SU-DHL-6 (cell line): ENCODE results near the gene GPR4.

Experiments
- H2AFZ ChIP-seq: fragments of 200-600 bp; sonication (generic); 2 replicates; pipeline ENCODE4 v1.6.1; 2014; ENCODE audit warnings: low read depth, mild to moderate bottlenecking, moderate library complexity, mixed read lengths, antibody characterized with exemption, low read length; ENCODE audit not compliant: severe bottlenecking
- H3F3A ChIP-seq: fragments of 200-600 bp; shearing (Covaris generic); 2 replicates; pipeline ENCODE4 v1.6.0; 2016; ENCODE audit warnings: antibody characterized with exemption, mild to moderate bottlenecking; ENCODE audit not compliant: insufficient read depth
- H3K27ac ChIP-seq: fragments of 200-600 bp; sonication (generic); 2 replicates; pipeline ENCODE4 v1.5.1; 2016; ENCODE audit warnings: low read depth, mild to moderate bottlenecking, low read length, moderate library complexity, mixed read lengths
- H3K27me3 ChIP-seq: fragments of 200-600 bp; sonication (generic), shearing (Covaris generic); 2 replicates; pipeline ENCODE4 v1.6.0; 2014; ENCODE audit warnings: mild to moderate bottlenecking, low read length
- H3K36me3 ChIP-seq: fragments of 200-600 bp; sonication (generic); 2 replicates; pipeline ENCODE4 v1.6.1; 2014; ENCODE audit warnings: mild to moderate bottlenecking, low read length, mixed read lengths
- H3K4me2 ChIP-seq: fragments of 300-600, 200-600 bp; shearing (Covaris generic), sonication (generic); 2 replicates; pipeline ENCODE4 v1.6.0; 2014; ENCODE audit warnings: low read length, low read depth, mild to moderate bottlenecking; ENCODE audit not compliant: poor library complexity, severe bottlenecking
- H3K4me3 ChIP-seq: fragments of 200-600 bp; sonication (generic); 2 replicates; pipeline ENCODE4 v1.5.1; 2014; ENCODE audit warnings: antibody characterized with exemption, low read length, mild to moderate bottlenecking, mixed read lengths; ENCODE audit not compliant: insufficient read depth, poor library complexity, severe bottlenecking
- H3K79me2 ChIP-seq: fragments of 200-600 bp; sonication (generic); 2 replicates; pipeline ENCODE4 v1.6.1; 2014; ENCODE audit warnings: mild to moderate bottlenecking, low read length, moderate library complexity; ENCODE audit not compliant: insufficient read depth
- H3K9ac ChIP-seq: fragments of 200-600 bp; sonication (generic); 2 replicates; pipeline ENCODE4 v1.7.0; 2014; ENCODE audit warnings: mild to moderate bottlenecking, low read length
- H3K9me2 ChIP-seq: fragments of 200-600 bp; sonication (generic); replicated peaks from 2 replicates; pipeline ENCODE4 v1.6.1; 2014; ENCODE audit warnings: low read length; ENCODE audit not compliant: insufficient read depth
- H3K9me3 ChIP-seq: fragments of 200-600 bp; sonication (generic); 2 replicates; pipeline ENCODE4 v1.6.1; 2014; ENCODE audit warnings: low read length, mixed read lengths; ENCODE audit not compliant: insufficient read depth
- H4K20me1 ChIP-seq: fragments of 200-600 bp; sonication (generic); 2 replicates; pipeline ENCODE4 v1.6.1; 2014; ENCODE audit warnings: low read depth, mild to moderate bottlenecking, antibody characterized with exemption, low read length, moderate library complexity, mixed read lengths
- EZH2phosphoT487 ChIP-seq: fragments of 200-600 bp; sonication (generic), shearing (Covaris generic); conservative IDR thresholded peaks from 2 replicates; pipeline ENCODE4 v1.6.1; 2018; ENCODE audit warnings: mild to moderate bottlenecking, antibody characterized with exemption, low read length, moderate library complexity, mixed read lengths
- TF ChIP-seq, protein P1 (sequence below): fragments of 200-600 bp; sonication (generic); IDR thresholded peaks from one replicate; pipeline ENCODE4 v1.5.1; 2017; ENCODE audit warnings: antibody characterized with exemption, mild to moderate bottlenecking, low read length, moderate library complexity; ENCODE audit not compliant: insufficient read depth, poor library complexity, severe bottlenecking

GPR4 gene

DNA sequence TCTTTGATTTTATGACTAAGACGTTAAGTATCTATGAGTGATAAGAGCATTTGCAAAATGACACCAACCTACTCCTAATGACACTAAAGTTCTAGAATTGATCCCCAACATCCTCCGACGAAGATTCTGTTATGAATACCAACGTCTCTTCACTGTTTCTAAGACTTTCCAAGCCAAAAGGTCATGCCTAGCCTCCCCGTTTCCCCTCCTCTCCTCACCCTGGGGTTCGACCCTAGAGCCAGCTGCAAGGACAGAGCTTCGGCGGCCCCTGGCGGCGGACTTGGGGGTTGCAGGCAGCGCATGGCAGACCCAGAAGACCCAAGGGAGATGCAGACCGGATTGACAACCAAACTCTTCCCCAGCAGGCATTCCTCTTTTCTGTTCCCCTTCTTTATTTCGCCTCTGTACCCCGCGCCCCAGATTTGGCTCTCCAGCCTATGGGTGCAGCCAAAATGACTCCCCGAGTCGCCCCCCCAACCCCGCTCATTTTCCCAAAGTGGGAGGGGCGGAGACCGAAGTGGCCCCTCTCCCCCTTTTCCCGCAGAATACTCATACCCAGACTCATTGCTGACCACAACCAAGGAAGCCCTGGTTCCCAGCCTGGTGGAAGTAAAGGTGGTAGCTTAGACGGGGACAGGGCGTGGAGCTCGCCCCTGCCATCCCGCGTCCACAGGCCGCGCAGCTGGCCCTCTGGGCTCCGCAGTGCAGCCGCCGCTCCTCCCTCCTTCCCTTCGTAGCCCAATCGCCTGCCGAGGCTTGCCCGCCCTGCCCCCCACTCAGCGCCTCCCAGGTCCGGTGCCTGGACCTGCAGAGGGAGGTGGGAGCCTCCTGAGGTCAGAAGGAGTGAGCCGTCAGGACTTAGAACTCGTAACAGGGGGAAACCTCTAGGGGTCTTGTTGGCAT lies 41.3 kb upstream of the GPR4 start:
- peaks cover 6% of the 10 kb centered on the region; the same call in 1 of the 2 replicates for H3K79me2 ChIP-seq
- H3K4me2 ChIP-seq, result peak overlapping the region; percentile 84
- no peak overlapping the region for H3K4me3 ChIP-seq
- no peaks in the 10 kb centered on the region for H4K20me1 ChIP-seq
- H3K27me3 ChIP-seq, result no peaks in the 10 kb centered on the region
- H3K9me2 ChIP-seq, result no peaks in the 10 kb centered on the region
- no peak for TF ChIP-seq EZH2phosphoT487
- TF ChIP-seq, protein P1, sequence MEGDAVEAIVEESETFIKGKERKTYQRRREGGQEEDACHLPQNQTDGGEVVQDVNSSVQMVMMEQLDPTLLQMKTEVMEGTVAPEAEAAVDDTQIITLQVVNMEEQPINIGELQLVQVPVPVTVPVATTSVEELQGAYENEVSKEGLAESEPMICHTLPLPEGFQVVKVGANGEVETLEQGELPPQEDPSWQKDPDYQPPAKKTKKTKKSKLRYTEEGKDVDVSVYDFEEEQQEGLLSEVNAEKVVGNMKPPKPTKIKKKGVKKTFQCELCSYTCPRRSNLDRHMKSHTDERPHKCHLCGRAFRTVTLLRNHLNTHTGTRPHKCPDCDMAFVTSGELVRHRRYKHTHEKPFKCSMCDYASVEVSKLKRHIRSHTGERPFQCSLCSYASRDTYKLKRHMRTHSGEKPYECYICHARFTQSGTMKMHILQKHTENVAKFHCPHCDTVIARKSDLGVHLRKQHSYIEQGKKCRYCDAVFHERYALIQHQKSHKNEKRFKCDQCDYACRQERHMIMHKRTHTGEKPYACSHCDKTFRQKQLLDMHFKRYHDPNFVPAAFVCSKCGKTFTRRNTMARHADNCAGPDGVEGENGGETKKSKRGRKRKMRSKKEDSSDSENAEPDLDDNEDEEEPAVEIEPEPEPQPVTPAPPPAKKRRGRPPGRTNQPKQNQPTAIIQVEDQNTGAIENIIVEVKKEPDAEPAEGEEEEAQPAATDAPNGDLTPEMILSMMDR, result peak; percentile 92
- peak overlapping the region; percentile 92; the same call in 1 of the 2 replicates for H3K27ac ChIP-seq
- peak overlapping the region; percentile 47 for H2AFZ ChIP-seq
- H3K36me3 ChIP-seq, result no peaks in the 10 kb centered on the region
- no peaks in the 10 kb centered on the region for H3K9me3 ChIP-seq
- peaks cover 22% of the 10 kb centered on the region for H3F3A ChIP-seq
- no peak overlapping the region for H3K9ac ChIP-seq

DNA sequence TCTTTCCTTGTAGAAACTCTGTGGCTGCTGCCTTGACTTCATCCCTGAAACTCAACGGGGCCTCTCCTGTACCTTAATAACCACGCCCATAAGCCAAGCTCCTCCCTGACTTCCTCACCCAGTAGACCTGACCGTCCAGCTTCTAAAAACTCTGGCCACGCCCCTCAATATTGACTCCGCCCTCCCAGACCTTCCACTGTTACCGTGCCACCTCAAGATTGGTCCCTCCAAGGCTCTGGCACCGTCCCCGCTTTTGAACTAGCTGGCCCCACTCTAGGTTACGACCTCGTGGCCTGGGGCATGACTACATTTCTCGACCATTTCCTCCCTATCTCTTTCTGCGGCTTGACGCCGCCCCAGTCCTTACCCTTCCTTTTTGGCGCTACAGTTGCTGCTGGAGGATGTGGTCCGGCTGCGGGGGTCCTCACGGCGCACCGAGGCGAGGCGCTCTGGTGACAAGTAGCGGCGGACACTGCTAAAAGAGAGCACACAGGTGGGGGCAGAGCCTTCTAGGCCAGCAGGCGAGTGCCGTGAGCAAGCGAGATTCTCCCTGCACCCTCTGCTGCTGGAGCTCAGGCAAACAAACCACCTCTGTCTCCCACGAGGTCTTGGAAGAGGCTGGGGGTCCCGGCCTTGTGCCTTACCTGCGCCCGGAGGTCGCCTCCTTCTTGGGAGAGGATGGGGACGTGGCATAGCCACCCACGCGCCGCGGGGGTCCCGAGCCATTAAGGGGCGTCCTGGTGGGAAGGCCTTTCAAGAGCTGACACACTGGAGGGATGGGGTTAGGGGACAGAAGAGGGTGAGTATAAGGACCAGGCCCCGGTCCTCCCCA lies 39.5 kb upstream of the GPR4 start:
- peak overlapping the region; percentile 78 for H3K9ac ChIP-seq
- H2AFZ ChIP-seq, result peak overlapping the region; percentile 49
- H3K27me3 ChIP-seq, result no peaks in the 10 kb centered on the region
- no peaks in the 10 kb centered on the region for H3K9me2 ChIP-seq
- H3K9me3 ChIP-seq, result no peaks in the 10 kb centered on the region
- no peaks in the 10 kb centered on the region for H3K36me3 ChIP-seq
- H3K79me2 ChIP-seq, result peaks cover 9% of the 10 kb centered on the region; the same call in 1 of the 2 replicates
- no peak for TF ChIP-seq EZH2phosphoT487
- TF ChIP-seq, protein P1, result no peak
- H3K4me2 ChIP-seq, result peak overlapping the region; percentile 84
- H3F3A ChIP-seq, result peaks cover 22% of the 10 kb centered on the region
- H4K20me1 ChIP-seq, result no peaks in the 10 kb centered on the region
- H3K4me3 ChIP-seq, result peak overlapping the region; percentile 68
- H3K27ac ChIP-seq, result peak overlapping the region; percentile 92

DNA sequence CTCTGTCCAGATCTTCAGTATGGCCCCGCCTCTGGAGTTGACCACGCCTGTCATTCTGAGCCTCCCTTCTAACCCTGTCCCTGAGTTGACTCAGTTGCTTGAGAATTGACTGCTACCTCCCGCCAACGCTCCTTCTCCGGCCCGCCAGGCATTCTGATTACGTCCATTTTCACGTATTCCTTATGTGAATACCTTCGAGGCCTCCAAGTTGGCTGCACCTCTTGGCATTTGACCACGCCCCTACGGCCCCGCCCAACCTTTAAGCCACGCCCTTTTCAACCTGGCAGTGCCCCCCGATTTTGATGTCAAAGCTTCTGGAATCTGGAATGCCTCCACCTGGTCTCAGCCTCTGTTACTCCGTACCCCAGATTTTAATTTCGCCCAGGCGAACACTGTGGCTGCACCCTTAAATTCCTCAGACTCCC lies 38.8 kb upstream of the GPR4 start:
- peak overlapping the region; percentile 84 for H3K4me2 ChIP-seq
- no peaks in the 10 kb centered on the region for H3K9me2 ChIP-seq
- H3F3A ChIP-seq, result peaks cover 22% of the 10 kb centered on the region
- peak overlapping the region; percentile 92 for H3K27ac ChIP-seq
- H3K27me3 ChIP-seq, result no peaks in the 10 kb centered on the region
- H3K79me2 ChIP-seq, result peaks cover 9% of the 10 kb centered on the region; the same call in 1 of the 2 replicates
- no peak for TF ChIP-seq EZH2phosphoT487
- TF ChIP-seq, protein P1, result no peak
- H4K20me1 ChIP-seq, result no peaks in the 10 kb centered on the region
- peak overlapping the region; percentile 68 for H3K4me3 ChIP-seq
- H3K9ac ChIP-seq, result peak overlapping the region; percentile 78; the same call in 1 of the 2 replicates
- H2AFZ ChIP-seq, result peak overlapping the region; percentile 49
- H3K36me3 ChIP-seq, result no peaks in the 10 kb centered on the region
- no peaks in the 10 kb centered on the region for H3K9me3 ChIP-seq
